ENCODE measurements around the gene SBNO1. TPM values are rescaled to one million over a fixed set of nuclear protein-coding genes. Genes with fewer than 3 reads are reported as not detected.
A peak's percentile ranks its signal among the peaks of the same experiment; 100 is the strongest.
"Not testable (repeated sequence)": the region's sequence is repeated elsewhere in the genome, so short reads cannot be mapped to it uniquely, and the experiment has no call there.

Gene SBNO1
- total RNA-seq, 2 experiments from 2014 or later: 38.1 to 41.8 TPM

GRCh38 chr12:123263196-123263817 lies 101.3 kb downstream of the SBNO1 start:
- no peak for DNase-seq
- peaks cover 10% of the 10 kb centered on the region for H3K4me1 Mint-ChIP-seq
- CTCF ChIA-PET: interaction anchor here (0.6 to 0.9 kb wide), 3 partner anchors 30 to 106 kb away, joined by 3 read pairs; partner anchors contain the start of genes MPHOSPH9 and MTRFR
- POLR2A ChIA-PET: no interaction called here
- H3K9me3 Mint-ChIP-seq: no peaks in the 10 kb centered on the region
- H3K27ac Mint-ChIP-seq: peak overlapping the region; percentile 46
- H3K36me3 Mint-ChIP-seq (ENCODE audit: low read depth): peaks cover 11% of the 10 kb centered on the region
- no peaks in the 10 kb centered on the region for H3K27me3 Mint-ChIP-seq
- no peak overlapping the region for H3K4me3 Mint-ChIP-seq

GRCh38 chr12:123261196-123261595 lies 103.5 kb downstream of the SBNO1 start:
- no peak overlapping the region for H3K4me3 Mint-ChIP-seq
- no peaks in the 10 kb centered on the region for H3K9me3 Mint-ChIP-seq
- H3K27me3 Mint-ChIP-seq: no peaks in the 10 kb centered on the region
- POLR2A ChIA-PET: no interaction called here
- CTCF ChIA-PET: interaction anchor here (0.9 kb wide), 1 partner anchor 11 kb away, joined by 3 read pairs; no protein-coding TSS in a partner anchor
- H3K4me1 Mint-ChIP-seq: peaks cover 5% of the 10 kb centered on the region
- peaks cover 20% of the 10 kb centered on the region for H3K36me3 Mint-ChIP-seq (ENCODE audit: low read depth)
- no peak overlapping the region for H3K27ac Mint-ChIP-seq
- DNase-seq: no peak

GRCh38 chr12:123260081-123260480 lies 104.6 kb downstream of the SBNO1 start:
- ChIA-PET CTCF (interaction anchor here (1.6 kb wide), 1 partner anchor 10 kb away, joined by 5 read pairs; no protein-coding TSS in a partner anchor), POLR2A (no interaction called here)
- H3K27me3 Mint-ChIP-seq: no peaks in the 10 kb centered on the region
- H3K4me1 Mint-ChIP-seq: peaks cover 5% of the 10 kb centered on the region
- H3K36me3 Mint-ChIP-seq (ENCODE audit: low read depth): peaks cover 27% of the 10 kb centered on the region
- H3K27ac Mint-ChIP-seq: no peak overlapping the region
- no peak overlapping the region for H3K4me3 Mint-ChIP-seq
- DNase-seq: no peak
- no peaks in the 10 kb centered on the region for H3K9me3 Mint-ChIP-seq

GRCh38 chr12:123258593-123258992 lies 106.1 kb downstream of the SBNO1 start:
- H3K27me3 Mint-ChIP-seq: no peaks in the 10 kb centered on the region
- DNase-seq: no peak
- no peaks in the 10 kb centered on the region for H3K9me3 Mint-ChIP-seq
- CTCF ChIA-PET: interaction anchor here (0.6 to 1.6 kb wide), 2 partner anchors 11 to 237 kb away, joined by 4 to 5 read pairs; no protein-coding TSS in a partner anchor
- no peak overlapping the region for H3K4me3 Mint-ChIP-seq
- POLR2A ChIA-PET: no interaction called here
- peaks cover 32% of the 10 kb centered on the region for H3K36me3 Mint-ChIP-seq (ENCODE audit: low read depth)
- peaks cover 5% of the 10 kb centered on the region for H3K4me1 Mint-ChIP-seq
- H3K27ac Mint-ChIP-seq: no peak overlapping the region

GRCh38 chr12:123254853-123255446 lies 109.7 kb downstream of the SBNO1 start:
- Mint-ChIP-seq H3K4me1 (peaks cover 14% of the 10 kb centered on the region), H3K27ac (no peak overlapping the region), H3K27me3 (no peaks in the 10 kb centered on the region), H3K9me3 (no peaks in the 10 kb centered on the region), H3K36me3 (ENCODE audit: low read depth) (peaks cover 39% of the 10 kb centered on the region), H3K4me3 (no peak overlapping the region)
- DNase-seq: no peak
- POLR2A ChIA-PET: no interaction called here
- CTCF ChIA-PET: interaction anchor here (0.7 to 1.7 kb wide), 2 partner anchors 12 to 52 kb away, joined by 3 read pairs; no protein-coding TSS in a partner anchor

GRCh38 chr12:123253641-123254459 lies 110.8 kb downstream of the SBNO1 start:
- H3K27me3 Mint-ChIP-seq: no peaks in the 10 kb centered on the region
- H3K27ac Mint-ChIP-seq: no peak overlapping the region
- ChIA-PET POLR2A (no interaction called here), CTCF (interaction anchor here (0.5 to 1.4 kb wide), 2 partner anchors 11 to 785 kb away, joined by 3 to 4 read pairs; no protein-coding TSS in a partner anchor)
- no peak overlapping the region for H3K4me3 Mint-ChIP-seq
- H3K4me1 Mint-ChIP-seq: peaks cover 18% of the 10 kb centered on the region
- no peaks in the 10 kb centered on the region for H3K9me3 Mint-ChIP-seq
- peaks cover 40% of the 10 kb centered on the region for H3K36me3 Mint-ChIP-seq (ENCODE audit: low read depth)
- no peak for DNase-seq

GRCh38 chr12:123252365-123252764 lies 112.3 kb downstream of the SBNO1 start:
- H3K27me3 Mint-ChIP-seq, DNase-seq, H3K27ac Mint-ChIP-seq, H3K4me3 Mint-ChIP-seq, H3K9me3 Mint-ChIP-seq, POLR2A ChIA-PET: not testable (repeated sequence)
- H3K36me3 Mint-ChIP-seq (ENCODE audit: low read depth): peaks cover 54% of the 10 kb centered on the region
- peaks cover 25% of the 10 kb centered on the region for H3K4me1 Mint-ChIP-seq
- CTCF ChIA-PET: interaction anchor here (1.4 kb wide), 1 partner anchor 13 kb away, joined by 4 read pairs; no protein-coding TSS in a partner anchor

GRCh38 chr12:123251403-123252076 lies 113.1 kb downstream of the SBNO1 start:
- peak overlapping the region; percentile 60 for H3K27ac Mint-ChIP-seq
- no peak overlapping the region for H3K4me3 Mint-ChIP-seq
- peaks cover 31% of the 10 kb centered on the region for H3K4me1 Mint-ChIP-seq
- no peak for DNase-seq
- ChIA-PET POLR2A (no interaction called here), CTCF (interaction anchor here (1.4 kb wide), 2 partner anchors 9 to 13 kb away, joined by 3 to 4 read pairs; no protein-coding TSS in a partner anchor)
- peaks cover 54% of the 10 kb centered on the region for H3K36me3 Mint-ChIP-seq (ENCODE audit: low read depth)
- H3K9me3 Mint-ChIP-seq: peaks cover 6% of the 10 kb centered on the region
- no peaks in the 10 kb centered on the region for H3K27me3 Mint-ChIP-seq

- Mint-ChIP-seq H3K4me3 (no peak overlapping the region), H3K36me3 (ENCODE audit: low read depth) (peaks cover 52% of the 10 kb centered on the region)
Observed at GRCh38 chr12:123250471-123251383, 113.9 kb downstream of the SBNO1 start.

GRCh38 chr12:123248996-123249741 lies 115.5 kb downstream of the SBNO1 start:
- Mint-ChIP-seq H3K36me3 (ENCODE audit: low read depth) (peaks cover 51% of the 10 kb centered on the region), H3K4me1 (peaks cover 40% of the 10 kb centered on the region)
- H3K4me3 Mint-ChIP-seq, H3K27ac Mint-ChIP-seq, H3K9me3 Mint-ChIP-seq, DNase-seq, H3K27me3 Mint-ChIP-seq, POLR2A ChIA-PET: not testable (repeated sequence)
- CTCF ChIA-PET: interaction anchor here (0.8 to 2.3 kb wide), 5 partner anchors 8 to 219 kb away, joined by 3 to 10 read pairs (median 3); partner anchors contain the start of genes MPHOSPH9 and MTRFR

More at GRCh38 chr12:123250471-123251383, 113.9 kb downstream of the SBNO1 start:
- no peak for DNase-seq
- peak overlapping the region; percentile 60 for H3K27ac Mint-ChIP-seq
- ChIA-PET POLR2A (no interaction called here), CTCF (interaction anchor here (0.5 to 1.9 kb wide), 6 partner anchors 9 to 365 kb away, joined by 3 to 4 read pairs (median 3); partner anchors contain the start of genes MPHOSPH9 and MTRFR)
- peaks cover 6% of the 10 kb centered on the region for H3K9me3 Mint-ChIP-seq
- H3K4me1 Mint-ChIP-seq: peaks cover 34% of the 10 kb centered on the region
- no peaks in the 10 kb centered on the region for H3K27me3 Mint-ChIP-seq

- H3K9me3 Mint-ChIP-seq, H3K27me3 Mint-ChIP-seq, H3K4me3 Mint-ChIP-seq, H3K27ac Mint-ChIP-seq, DNase-seq, POLR2A ChIA-PET: not testable (repeated sequence)
- CTCF ChIA-PET: interaction anchor here (0.8 to 2.3 kb wide), 2 partner anchors 10 to 220 kb away, joined by 3 to 10 read pairs; no protein-coding TSS in a partner anchor
- Mint-ChIP-seq H3K4me1 (peaks cover 43% of the 10 kb centered on the region), H3K36me3 (ENCODE audit: low read depth) (peaks cover 49% of the 10 kb centered on the region)
Observed at GRCh38 chr12:123248129-123248528, 116.5 kb downstream of the SBNO1 start.
